Fibroblast of skin of abdomen (primary cell): ENCODE data around the gene PEF1.

Experiments used
- DNase-seq: peaks from one replicate; pipeline ENCODE4 v3.0.0-alpha.2; 2013

Gene PEF1

GRCh38 chr1:31671147-31671546, 26.5 kb upstream of the PEF1 start:
- DNase-seq: no peak

GRCh38 chr1:31670593-31670964, 25.9 kb upstream of the PEF1 start:
- DNase-seq: no peak

- DNase-seq: peak; percentile 32
Measured at GRCh38 chr1:31669786-31670592, 25.3 kb upstream of the PEF1 start.

GRCh38 chr1:31669433-31669785, 24.7 kb upstream of the PEF1 start:
- DNase-seq: no peak

GRCh38 chr1:31668303-31668883, 23.7 kb upstream of the PEF1 start:
- DNase-seq: no peak

GRCh38 chr1:31667065-31667785, 22.5 kb upstream of the PEF1 start:
- no peak for DNase-seq

GRCh38 chr1:31666263-31666963, 21.7 kb upstream of the PEF1 start:
- DNase-seq: peak; percentile 40

- no peak for DNase-seq
Measured at GRCh38 chr1:31665234-31665878, 20.7 kb upstream of the PEF1 start.

GRCh38 chr1:31664528-31664927, 19.9 kb upstream of the PEF1 start:
- DNase-seq: no peak

- peak; percentile 39 for DNase-seq
Measured at GRCh38 chr1:31663622-31664452, 19.2 kb upstream of the PEF1 start.

GRCh38 chr1:31662463-31662862, 17.8 kb upstream of the PEF1 start:
- DNase-seq: no peak

GRCh38 chr1:31661856-31662255, 17.2 kb upstream of the PEF1 start:
- DNase-seq: no peak

GRCh38 chr1:31660871-31661455, 16.3 kb upstream of the PEF1 start:
- DNase-seq: no peak

- DNase-seq: no peak
Measured at GRCh38 chr1:31659889-31660288, 15.2 kb upstream of the PEF1 start.

GRCh38 chr1:31658721-31659120, 14.0 kb upstream of the PEF1 start:
- DNase-seq: peak; percentile 30

GRCh38 chr1:31657972-31658510, 13.4 kb upstream of the PEF1 start:
- DNase-seq: no peak

GRCh38 chr1:31657020-31657804, 12.5 kb upstream of the PEF1 start:
- DNase-seq: no peak

GRCh38 chr1:31655756-31656155, 11.1 kb upstream of the PEF1 start:
- DNase-seq: no peak

- no peak for DNase-seq
Measured at GRCh38 chr1:31655104-31655503, 10.4 kb upstream of the PEF1 start.

GRCh38 chr1:31654474-31654776, 9.7 kb upstream of the PEF1 start:
- no peak for DNase-seq
